HG03439 (cell line): Measurements from ENCODE around the gene MYOCD.

Source experiments
- ATAC-seq: cut with Tn5 transposase; IDR thresholded peaks from one replicate; pipeline ENCODE4 v1.9.1; 2021; ENCODE audit warnings: mild to moderate bottlenecking, moderate library complexity; ENCODE audit not compliant: unreplicated experiment

Gene MYOCD

GRCh38 chr17:12744786-12745185 is 79.1 kb downstream of the MYOCD start:
- no peak for ATAC-seq

GRCh38 chr17:12745486-12745885 is 79.8 kb downstream of the MYOCD start:
- ATAC-seq = no peak

DNA sequence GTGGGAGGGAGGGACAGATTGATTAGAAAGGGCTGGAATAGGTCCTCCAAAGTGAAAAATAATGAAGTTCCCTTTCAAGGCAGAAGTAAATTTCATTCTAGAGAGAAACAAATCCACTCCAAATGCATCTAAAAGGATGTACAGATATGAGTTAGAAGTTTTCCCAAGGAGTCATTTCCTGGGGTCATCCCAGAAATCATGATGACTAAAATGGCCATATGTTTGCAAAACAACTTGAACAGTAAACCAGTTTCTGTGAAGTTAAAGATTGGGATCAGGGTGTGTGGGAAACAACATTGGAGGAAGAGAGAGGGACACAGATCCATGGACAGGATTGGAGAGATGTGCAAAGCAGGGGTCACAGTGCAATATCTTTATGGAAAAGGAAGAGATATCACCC is 91.1 kb downstream of the MYOCD start:
- no peak for ATAC-seq

DNA sequence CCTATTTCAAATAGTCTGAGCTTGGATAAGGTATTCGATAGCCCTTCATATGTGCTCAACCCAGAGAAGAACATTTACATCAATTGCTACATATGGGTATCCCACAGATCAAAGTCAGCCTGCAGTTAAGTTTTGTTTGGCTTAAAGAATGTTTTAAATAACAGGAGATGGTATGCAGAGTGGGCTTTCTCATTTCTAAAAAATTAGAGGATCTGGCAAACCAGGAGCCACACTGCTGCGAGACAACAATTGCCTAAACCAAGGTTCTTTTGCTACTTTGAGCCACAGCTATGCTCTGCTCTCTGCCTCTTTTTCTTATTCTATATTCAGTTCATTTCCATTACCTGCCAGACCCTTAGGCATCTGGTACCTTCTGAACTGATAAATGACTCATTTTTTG is 93.4 kb downstream of the MYOCD start:
- no peak for ATAC-seq

- no peak for ATAC-seq
Observed at GRCh38 chr17:12765548-12765947, 99.9 kb downstream of the MYOCD start.

GRCh38 chr17:12768255-12768654 is 102.6 kb downstream of the MYOCD start:
- no peak for ATAC-seq

DNA sequence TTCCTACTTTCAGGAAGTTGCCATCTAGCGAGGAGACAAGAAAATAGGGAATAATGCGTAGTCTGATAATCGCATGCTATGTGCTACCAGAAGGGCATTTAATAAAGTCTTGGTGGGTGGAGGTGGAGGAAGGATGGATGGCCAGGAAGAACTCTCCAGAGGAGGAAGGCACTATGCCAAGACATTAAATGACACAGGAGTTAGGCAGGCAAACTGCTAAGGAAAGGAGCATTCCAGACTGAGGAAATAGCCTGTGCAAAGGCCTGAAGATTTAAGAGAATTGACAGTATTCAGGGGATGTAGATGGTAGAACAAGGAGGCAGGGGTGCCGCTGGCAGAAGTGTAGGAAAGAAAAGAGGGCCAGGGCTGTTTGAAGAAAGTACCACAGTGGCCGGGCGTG is 104.3 kb downstream of the MYOCD start:
- ATAC-seq = no peak

DNA sequence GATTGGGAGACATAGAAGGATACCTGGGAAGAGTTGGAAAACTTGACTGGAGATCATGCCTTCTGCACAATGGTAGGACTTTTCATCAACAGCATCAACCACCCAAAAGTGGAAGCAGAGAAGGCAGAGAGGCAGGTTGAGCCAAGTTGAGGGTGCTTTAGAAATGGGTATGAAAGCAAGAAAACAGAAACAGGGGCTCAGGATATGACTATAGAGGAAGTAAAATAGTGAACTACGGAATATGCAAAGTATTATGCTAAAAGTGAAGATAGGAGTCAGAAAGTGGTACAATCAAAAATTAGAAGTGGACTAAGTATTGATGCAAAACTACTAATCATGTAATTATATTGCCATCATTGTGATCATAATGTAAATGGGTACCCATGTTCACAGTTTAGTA is 107.5 kb downstream of the MYOCD start:
- ATAC-seq = no peak

DNA sequence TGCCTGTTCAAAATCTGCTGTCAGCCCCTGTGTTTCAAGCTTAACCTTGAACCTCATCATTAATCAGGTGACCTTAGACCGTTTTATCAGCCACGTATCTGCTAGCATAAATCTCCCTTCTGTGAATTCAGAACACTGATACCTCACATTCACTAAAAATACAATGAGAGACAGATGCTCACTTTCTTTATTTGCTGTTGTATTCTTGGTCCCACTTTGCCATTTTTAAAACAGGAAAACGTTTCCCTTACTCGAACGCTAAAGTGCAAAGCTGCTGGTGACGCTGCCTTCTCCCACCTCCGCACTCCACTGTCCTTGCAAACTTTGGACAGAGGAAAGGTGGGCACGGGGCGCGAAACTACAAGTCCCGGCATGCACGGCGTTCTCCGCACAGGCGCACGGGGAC is 123.4 kb downstream of the MYOCD start:
- peak; percentile 83 for ATAC-seq

DNA sequence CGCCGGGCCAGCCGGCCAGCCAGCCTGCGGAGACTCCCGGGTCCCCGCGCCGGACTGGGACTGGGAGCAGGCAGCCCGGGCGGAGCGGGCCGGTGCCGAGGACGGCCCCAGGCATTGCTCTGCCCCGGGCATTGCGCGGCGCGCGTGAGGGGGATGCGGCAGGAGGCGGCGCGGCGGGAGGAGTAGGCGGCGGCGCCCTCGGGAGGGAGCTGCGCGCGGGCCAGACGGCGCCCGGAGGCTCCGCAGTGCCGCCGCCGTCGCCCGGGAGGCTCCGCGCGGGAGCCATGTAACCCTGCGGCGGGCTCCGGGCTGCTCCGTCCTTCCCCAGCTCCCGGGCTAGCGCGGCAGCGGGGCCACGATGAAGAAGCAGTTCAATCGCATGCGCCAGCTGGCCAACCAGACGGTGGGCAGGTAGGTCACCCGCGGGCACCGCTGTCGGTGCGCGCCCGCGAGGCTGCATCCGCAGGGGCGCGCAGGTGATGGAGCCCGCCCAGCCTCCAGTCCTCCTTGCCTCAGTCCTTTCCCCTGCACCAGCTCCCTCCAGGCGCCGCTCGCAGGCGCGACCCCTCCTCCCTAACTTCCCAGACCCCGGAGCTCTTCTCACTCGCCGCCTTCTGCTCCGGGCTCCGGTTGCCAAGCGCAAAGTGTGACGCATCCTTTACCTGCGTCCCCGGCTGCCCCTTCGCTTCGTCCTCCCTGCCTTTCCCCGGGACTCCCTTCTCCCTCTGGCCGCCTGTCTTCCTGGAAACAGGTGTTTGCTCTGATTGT is 124.0 kb downstream of the MYOCD start, which contains the start of gene ARHGAP44:
Gene ARHGAP44, plus strand, starts transcription at position 18 of the 768 bp plus-strand sequence. Its CDS starts 341 bp downstream, at position 359.
- peak; percentile 76 for ATAC-seq

DNA sequence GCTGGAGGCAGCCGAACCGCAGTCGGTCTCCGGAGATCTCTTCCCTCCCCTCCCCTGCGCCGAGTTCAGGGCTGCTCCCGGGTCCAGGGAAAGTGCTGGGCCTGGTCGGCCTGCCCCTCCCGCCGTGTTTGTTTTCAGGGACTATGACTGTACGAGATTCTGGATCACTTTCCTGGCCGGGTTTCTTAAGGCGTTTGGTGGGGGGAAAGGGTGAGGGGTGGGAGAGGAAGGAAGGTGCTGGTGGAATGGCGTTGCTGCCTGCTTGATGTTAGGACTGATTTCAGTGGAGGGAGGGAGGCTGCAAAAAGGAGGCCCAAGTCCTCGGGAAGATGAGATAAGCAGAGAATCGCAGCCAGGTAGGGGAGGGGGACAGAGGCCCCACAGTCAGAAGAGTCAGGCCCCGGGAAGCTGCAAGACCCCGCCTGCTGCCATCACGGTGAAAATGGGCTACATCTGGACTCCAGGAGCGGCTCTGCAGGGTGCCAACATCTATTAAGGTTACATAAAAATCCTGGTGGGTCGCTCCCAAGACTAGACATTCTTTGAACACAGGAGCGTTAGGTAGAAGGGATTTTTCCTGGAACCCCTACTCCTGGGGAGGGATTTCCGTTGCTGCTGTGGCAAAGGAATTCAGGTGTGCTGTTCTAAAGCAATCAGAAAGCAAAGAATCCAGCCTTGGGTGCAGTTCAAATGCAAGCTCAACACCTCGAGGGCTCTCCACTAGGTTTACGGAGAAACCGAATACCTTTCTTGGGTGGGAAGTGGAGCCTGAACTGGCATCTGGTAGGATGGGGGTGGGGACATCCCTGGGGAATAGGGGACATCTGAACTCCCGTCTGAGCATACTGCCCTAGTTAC is 124.8 kb downstream of the MYOCD start:
- ATAC-seq = no peak

GRCh38 chr17:12794919-12795532 is 129.3 kb downstream of the MYOCD start:
- no peak for ATAC-seq

DNA sequence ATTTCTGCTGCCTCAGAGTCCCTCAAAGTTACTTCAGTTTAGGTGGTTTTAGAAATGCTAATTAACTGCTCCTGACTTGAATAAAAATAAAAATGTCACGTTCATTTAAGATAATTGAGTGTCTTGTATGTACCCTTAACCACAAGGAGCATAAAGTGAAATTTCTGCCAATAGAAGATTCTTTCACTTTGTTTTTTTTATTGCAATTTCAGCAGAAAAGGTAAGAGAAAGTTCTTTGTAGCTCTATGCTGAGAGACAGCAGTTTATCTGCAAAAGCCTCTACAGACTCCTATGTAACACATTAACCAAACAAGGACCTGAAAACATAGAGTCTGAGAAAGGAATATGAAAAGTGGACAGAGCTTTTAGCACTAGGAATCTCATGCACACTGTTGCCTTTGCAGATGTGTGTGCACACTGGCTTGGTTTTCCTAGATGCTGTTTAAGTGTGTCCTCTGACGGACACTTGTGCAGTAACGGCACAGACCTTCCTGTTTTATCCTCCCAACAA is 135.2 kb downstream of the MYOCD start:
- no peak for ATAC-seq

DNA sequence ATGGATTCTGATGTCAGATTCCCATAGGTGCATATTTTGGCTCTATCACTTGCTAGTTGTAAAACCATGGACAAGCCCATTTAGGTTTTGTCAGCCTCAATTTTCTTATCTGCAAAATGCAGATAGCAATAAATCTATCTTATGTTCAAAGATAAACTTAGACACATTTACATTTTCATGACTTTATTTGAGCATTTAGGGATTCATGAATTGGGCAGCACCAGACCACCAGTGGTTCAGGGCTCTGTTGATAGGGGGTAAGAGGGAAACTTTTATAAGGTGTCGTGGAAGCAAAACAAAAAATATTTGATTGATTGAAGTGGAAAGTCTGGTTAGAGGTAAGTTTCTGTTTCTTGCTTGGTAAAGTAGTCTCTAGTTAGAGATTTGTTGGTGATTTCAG is 140.9 kb downstream of the MYOCD start:
- no peak for ATAC-seq

GRCh38 chr17:12808723-12809122 is 143.0 kb downstream of the MYOCD start:
- no peak for ATAC-seq

DNA sequence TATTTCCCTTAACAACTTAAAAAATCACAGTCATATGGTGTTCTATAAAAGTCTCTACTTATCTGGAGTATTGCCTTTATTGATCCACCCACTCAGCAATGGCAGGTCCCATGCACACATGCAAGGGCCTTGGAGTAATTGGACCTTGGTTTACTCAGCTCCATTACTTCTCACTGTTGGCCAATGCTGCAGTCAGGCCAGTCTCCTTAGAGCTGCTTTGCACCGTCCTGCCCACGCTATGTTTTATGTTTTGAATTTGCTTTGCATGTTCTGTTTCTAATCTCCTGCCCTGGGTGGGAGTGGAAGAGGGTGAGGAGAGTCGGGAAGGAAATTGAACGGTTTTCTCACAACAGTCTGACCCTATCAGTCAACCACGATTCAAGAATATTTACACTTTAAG is 147.2 kb downstream of the MYOCD start:
- no peak for ATAC-seq

DNA sequence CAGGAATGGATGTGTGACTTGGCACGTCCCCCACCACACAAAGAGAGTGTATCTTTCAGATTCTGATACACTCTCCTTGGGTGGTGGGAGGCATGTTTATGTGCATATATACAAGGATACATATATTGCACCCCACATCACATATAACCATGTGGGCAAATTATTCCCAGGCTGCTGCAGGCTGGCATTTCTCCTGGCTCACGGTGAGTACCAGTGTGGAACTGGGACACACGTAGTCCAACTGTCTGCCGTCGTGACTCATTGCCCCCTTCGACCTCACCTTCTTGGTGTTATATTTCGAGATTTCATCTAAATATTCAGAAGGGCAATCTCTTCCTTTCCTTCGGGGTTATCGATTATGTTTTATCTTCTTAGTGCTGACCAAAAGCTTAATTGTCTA is 148.0 kb downstream of the MYOCD start:
- ATAC-seq = no peak

DNA sequence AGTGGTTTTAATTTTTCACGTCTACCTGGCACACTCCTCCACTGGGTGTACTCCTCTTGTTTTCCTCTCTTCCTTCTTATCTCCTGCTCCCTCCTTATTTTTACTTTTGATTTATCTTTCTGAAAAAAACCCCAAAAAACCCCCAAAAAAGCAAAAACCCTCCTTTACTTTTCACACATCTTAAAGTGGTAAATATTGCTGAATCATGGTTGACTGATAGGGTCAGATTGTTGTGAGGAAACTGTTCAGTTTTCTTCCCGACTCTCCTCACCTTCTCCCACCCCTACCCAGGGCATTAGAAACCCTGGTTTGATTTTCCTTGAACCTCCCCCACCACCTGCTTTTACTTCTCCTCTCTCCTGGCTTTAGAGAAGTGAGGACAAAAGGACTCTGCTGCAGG is 149.0 kb downstream of the MYOCD start:
- ATAC-seq = no peak

DNA sequence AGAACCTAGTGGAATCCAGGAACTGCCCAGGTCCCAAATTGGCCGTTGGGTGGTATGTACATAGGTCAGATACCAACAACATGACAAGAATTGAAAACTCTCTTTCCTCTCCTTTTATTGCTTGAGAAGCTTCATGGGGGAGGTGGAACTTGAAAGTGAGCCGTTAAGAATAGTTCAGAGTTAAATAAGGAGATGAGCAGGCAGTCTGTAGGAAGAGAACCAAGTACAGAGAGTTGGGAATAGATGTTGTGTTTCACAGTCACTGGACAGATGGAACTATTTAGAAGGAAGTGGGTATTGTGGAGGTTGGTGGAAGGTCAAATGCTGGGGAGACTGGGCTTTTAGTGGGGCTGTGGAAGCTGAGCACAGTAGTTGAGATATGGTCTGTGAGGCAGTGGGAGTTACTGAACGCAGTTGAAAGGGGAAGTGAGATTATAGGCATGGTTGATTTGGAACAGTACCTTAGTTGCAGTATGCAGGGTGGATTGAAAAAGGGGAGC is 150.0 kb downstream of the MYOCD start:
- peak; percentile 100 for ATAC-seq
